Measurements from ENCODE around the gene LDLRAD4.

The LDLRAD4 gene

DNA sequence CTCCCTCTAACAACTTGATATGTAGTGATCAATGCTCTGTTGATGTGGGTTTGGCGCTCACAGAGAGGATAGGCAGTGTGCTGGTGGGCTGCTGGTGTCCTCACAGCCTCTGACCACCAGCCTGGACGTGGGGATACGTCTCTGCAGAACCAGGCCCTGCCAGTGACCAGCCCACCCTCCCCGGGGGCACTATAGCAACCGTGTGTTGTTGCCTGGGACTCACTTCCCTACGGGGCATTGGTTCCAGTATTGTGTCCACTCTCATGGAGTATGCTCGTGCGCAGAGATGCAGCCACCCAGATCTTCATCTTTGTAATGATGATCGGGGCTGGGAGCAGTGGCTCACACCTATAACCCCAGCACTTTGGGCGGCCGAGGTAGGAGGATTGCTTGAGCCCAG, 180.1 kb downstream of the LDLRAD4 start:
- TF ChIP-seq, protein P1, sequence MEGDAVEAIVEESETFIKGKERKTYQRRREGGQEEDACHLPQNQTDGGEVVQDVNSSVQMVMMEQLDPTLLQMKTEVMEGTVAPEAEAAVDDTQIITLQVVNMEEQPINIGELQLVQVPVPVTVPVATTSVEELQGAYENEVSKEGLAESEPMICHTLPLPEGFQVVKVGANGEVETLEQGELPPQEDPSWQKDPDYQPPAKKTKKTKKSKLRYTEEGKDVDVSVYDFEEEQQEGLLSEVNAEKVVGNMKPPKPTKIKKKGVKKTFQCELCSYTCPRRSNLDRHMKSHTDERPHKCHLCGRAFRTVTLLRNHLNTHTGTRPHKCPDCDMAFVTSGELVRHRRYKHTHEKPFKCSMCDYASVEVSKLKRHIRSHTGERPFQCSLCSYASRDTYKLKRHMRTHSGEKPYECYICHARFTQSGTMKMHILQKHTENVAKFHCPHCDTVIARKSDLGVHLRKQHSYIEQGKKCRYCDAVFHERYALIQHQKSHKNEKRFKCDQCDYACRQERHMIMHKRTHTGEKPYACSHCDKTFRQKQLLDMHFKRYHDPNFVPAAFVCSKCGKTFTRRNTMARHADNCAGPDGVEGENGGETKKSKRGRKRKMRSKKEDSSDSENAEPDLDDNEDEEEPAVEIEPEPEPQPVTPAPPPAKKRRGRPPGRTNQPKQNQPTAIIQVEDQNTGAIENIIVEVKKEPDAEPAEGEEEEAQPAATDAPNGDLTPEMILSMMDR (IDR thresholded peaks at IDR 0.05; ENCODE audit: low read depth, low read length, missing control alignments) = no peak
- in situ Hi-C loops (cut with HindIII; ENCODE audit: low sequenced_read_pairs) = no loop called here
- no peak for DNase-seq (ENCODE audit: low read depth)
- no peak overlapping the region for H3K4me3 ChIP-seq (ENCODE audit: low read depth, low read length)

DNA sequence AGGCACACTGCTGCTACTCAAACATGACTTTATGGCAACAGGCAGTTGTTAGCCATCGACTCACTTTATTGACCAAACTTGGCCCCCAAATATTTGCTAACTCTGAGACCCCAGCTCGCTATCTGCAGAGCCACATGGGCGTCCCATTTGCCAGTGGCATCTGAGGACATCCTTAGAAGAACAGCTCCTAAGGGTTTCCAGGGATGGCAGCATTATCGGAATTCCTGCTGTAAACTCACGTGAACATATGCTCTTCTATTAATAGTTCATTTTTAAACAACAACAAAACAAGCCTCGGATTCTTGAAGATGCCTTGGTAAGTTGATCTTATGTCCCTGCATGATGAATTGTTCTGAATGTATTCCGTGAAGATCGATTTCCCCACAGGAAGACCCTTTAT, 181.0 kb downstream of the LDLRAD4 start:
- DNase-seq (ENCODE audit: low read depth) = no peak
- in situ Hi-C loops (cut with HindIII; ENCODE audit: low sequenced_read_pairs) = no loop called here
- TF ChIP-seq, protein P1 (IDR thresholded peaks at IDR 0.05; ENCODE audit: low read depth, low read length, missing control alignments) = no peak
- no peak overlapping the region for H3K4me3 ChIP-seq (ENCODE audit: low read depth, low read length)

DNA sequence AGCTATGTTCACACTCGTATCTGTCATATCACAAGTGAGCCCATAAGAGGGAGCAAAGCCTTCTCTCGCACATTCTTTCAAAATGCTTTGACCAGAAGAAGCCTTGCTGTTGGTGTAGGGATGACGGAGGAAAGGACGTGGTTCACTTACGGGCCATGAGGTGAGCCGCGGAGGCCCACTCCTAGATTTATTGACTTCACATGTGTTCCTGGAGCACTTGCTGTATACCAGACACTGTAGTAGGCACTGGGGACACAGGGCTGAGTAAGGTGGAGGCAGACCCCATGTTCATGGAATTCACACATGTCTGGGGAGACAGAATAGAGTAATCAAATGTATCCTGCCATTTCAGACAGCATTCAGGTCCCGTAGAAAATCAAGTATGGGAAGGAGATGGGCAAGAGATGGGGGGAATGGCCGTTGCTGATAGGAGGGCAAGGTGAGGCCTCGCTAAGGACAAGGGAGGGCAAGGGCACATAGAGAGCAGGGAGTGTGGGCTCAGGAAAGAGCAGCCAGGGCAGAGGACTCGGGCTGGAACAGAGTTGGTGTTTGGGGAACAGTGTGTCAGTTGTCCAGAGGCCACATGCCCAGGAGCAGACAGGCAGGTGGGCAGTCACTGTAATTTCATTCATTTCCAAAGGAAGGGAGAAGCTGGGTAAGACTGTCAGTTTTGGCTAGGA, 182.2 kb downstream of the LDLRAD4 start:
- TF ChIP-seq, protein P1 (IDR thresholded peaks at IDR 0.05; ENCODE audit: low read depth, low read length, missing control alignments) = no peak
- no peak overlapping the region for H3K4me3 ChIP-seq (ENCODE audit: low read depth, low read length)
- no peak for DNase-seq (ENCODE audit: low read depth)
- in situ Hi-C loops (cut with HindIII; ENCODE audit: low sequenced_read_pairs) = no loop called here

DNA sequence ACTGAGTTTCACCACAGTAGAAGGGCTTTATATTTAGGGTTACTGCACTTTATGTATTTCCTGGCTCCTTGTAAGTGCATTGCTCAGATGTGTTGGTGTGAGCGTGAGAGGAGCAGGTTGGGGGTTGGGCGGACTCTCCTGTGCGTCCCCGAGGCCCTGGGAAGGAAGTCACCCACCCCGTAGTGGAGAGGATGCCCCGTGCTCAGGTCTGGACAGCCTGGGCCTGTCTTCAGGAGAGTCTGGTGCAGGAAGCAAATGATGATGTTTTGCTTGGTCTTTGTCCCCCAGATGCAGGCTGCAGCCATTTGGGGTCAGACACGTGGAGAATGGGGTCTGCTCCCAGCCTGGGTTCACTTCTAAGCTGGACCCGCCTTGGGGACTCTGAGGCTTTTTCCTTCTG, 182.8 kb downstream of the LDLRAD4 start:
- TF ChIP-seq, protein P1 (IDR thresholded peaks at IDR 0.05; ENCODE audit: low read depth, low read length, missing control alignments) = no peak
- no peak overlapping the region for H3K4me3 ChIP-seq (ENCODE audit: low read depth, low read length)
- in situ Hi-C loops (cut with HindIII; ENCODE audit: low sequenced_read_pairs) = no loop called here
- DNase-seq (ENCODE audit: low read depth) = no peak

DNA sequence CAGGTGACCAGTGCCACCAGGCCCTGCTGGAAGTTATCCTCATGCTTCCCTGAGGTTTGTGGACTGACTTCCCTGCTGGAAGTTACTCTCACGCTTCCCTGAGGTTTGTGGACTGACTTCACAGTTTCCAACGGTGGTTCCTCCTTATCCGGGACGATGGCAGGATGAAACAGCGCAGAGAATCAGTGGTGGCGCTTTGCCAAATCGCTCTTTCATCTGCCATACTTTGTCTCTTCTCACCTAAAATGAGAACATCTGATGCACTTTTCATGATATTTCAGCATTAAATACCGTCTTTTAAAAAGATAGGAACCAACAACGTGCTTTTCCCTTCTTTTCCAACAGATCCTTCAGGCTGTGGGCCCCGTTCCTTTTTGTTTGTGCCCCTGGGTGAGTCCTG, 183.3 kb downstream of the LDLRAD4 start:
- DNase-seq (ENCODE audit: low read depth) = no peak
- in situ Hi-C loops (cut with HindIII; ENCODE audit: low sequenced_read_pairs) = no loop called here

DNA sequence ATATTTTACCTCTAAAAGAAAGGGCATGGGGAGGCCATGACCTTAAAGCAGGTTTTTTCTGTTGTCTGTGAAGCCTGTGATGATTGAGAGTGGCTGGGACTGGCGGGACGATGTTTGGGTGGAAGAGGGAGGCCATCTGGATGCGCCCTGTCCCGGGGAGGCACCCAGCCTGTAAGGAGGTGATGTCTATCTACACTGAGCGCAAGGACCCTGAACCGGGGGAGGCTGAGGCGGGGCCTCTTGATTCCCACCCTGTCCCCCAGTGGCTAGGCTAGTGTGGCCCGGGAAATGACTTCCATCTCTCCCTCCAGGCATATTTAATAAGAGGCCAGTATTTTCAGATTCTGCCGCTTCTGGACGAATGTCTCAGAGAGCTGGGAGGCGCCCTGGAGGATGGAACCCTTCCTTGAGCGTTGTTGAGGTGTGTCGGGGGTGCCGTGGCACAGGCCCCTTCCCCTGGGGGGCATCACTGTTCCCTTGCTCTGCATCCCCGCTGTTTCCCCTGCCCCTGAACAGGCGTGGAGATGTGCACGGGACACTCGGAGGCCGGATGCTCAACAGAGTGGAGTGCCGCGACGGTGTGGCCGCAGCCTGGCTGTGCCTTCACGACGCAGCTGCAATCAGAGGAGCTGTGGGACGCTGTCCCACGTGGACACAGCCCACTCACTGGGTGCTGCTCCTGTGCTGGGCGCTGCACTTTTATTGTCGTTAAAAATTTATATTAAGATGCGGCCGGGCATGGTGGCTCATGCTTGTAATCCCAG, 185.4 kb downstream of the LDLRAD4 start:
- DNase-seq (ENCODE audit: low read depth) = no peak
- in situ Hi-C loops (cut with HindIII; ENCODE audit: low sequenced_read_pairs) = no loop called here
- TF ChIP-seq, protein P1 (IDR thresholded peaks at IDR 0.05; ENCODE audit: low read depth, low read length, missing control alignments) = no peak
- no peak overlapping the region for H3K4me3 ChIP-seq (ENCODE audit: low read depth, low read length)

More for the DNA sequence above, 183.3 kb downstream of the LDLRAD4 start:
- no peak overlapping the region for H3K4me3 ChIP-seq (ENCODE audit: low read depth, low read length)
- TF ChIP-seq, protein P1 (IDR thresholded peaks at IDR 0.05; ENCODE audit: low read depth, low read length, missing control alignments) = no peak

All from astrocyte of the cerebellum (primary cell).